ENCODE measurements around the gene FAM163B.

The FAM163B gene

DNA sequence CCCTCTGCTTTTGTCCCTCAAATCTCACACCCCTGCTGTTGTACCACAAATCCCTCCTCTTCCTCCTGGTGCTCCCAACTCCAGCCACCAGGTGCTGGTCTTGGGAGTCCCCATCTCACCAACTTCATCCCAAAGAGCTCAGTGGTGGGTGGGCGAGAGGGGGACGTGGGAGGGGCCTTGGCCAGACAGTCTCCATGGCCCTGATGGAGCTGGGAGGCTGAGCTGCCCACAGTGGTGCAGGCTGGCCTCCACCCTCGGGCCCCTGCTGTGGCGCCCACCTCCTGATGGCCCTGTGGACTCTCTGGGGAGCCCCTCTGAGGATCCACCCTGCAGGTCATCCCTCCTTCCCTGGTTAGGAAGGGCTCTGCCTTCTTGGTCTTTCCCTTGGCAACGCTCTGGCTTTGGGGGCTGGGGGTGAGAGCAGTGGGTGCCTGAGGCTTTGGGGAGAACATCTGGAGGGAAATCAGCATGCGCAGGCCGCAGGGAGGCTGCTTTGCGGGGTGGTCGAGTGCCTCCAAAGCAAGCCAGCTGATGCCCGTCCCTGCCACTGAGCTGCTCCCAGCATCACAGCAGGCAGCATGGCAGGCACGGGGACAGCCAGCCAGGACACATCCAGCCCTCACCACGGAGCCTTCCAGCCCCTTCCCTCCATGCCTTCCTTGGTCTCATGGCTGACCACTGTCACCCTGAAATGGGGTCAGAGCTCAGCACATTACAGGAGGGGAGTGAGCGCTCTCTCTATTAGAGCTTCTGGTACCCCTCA, 7.6 kb upstream of the FAM163B start:
- Histone ChIP-seq H3K4me1 (no peaks in the 10 kb centered on the region), H3K27me3 (peaks cover 0 to 81% of the 10 kb centered on the region in 2 donors), H3K36me3 (no peaks in the 10 kb centered on the region), H3K4me3 (no peak overlapping the region), H3K27ac (no peak overlapping the region), H3K9me3 (no peaks in the 10 kb centered on the region)
- DNase-seq = no peak
- intact Hi-C loops (cut with DNase I; ENCODE audit: low total_unique reads) = no loop called here
- TF ChIP-seq, protein P1, sequence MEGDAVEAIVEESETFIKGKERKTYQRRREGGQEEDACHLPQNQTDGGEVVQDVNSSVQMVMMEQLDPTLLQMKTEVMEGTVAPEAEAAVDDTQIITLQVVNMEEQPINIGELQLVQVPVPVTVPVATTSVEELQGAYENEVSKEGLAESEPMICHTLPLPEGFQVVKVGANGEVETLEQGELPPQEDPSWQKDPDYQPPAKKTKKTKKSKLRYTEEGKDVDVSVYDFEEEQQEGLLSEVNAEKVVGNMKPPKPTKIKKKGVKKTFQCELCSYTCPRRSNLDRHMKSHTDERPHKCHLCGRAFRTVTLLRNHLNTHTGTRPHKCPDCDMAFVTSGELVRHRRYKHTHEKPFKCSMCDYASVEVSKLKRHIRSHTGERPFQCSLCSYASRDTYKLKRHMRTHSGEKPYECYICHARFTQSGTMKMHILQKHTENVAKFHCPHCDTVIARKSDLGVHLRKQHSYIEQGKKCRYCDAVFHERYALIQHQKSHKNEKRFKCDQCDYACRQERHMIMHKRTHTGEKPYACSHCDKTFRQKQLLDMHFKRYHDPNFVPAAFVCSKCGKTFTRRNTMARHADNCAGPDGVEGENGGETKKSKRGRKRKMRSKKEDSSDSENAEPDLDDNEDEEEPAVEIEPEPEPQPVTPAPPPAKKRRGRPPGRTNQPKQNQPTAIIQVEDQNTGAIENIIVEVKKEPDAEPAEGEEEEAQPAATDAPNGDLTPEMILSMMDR (IDR thresholded peaks at IDR 0.05) = no peak

DNA sequence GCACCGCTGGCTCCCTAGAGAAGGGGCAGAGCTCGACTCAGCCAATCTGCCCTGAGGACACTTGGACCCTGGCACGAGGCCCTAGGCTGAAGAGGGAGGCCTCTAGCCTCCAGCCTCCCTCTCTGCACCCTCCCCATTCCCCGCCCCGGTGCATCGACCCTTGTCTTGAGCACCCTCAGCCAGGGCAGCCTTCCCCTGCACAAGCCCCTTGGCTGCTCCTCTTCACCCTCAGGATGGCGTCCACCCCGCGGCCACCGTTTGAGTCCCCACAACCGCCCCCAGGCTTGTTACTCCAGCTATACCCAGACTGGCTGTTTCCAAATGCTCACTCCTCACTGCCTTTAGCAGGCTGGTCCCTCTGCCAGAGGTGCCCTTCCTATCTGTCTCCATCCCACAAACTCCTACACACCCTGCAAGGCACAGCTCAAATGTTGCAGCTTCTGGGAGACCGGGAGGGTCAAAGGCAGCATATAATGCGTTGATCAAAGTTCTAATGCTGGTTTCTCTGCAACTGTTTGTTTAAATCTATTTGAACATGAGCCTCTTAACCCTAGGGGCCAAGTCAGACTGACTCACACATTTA, 6.5 kb upstream of the FAM163B start:
- Histone ChIP-seq H3K36me3 (no peaks in the 10 kb centered on the region), H3K27ac (no peak overlapping the region), H3K27me3 (peaks cover 0 to 84% of the 10 kb centered on the region in 2 donors), H3K4me1 (no peaks in the 10 kb centered on the region), H3K9me3 (no peaks in the 10 kb centered on the region), H3K4me3 (no peak overlapping the region)
- intact Hi-C loops (cut with DNase I; ENCODE audit: low total_unique reads) = no loop called here
- DNase-seq = no peak
- TF ChIP-seq, protein P1 (IDR thresholded peaks at IDR 0.05) = no peak

DNA sequence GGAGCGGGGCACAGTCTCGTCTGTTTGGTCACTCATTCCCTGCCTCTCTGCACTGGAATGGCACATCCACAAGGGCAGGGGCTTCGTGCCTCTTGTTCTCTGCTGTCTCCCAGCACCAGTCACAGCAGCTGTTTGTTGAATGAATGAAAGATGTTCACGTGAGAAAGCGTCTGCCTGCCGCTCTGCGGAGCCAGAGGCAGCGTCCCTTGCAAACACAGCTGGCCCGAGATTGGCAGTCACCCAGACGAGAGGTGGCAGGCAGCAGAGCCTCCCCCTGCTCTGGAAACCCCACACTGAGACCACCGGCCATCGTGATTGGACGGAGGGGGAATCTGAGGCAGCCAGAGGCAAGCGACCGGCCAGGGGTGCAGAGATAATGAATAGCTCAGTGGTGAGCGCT, 6.0 kb upstream of the FAM163B start:
- H3K27me3 ChIP-seq = peaks cover 0 to 90% of the 10 kb centered on the region in 2 donors
- intact Hi-C loops (cut with DNase I; ENCODE audit: low total_unique reads) = no loop called here
- DNase-seq = no peak

DNA sequence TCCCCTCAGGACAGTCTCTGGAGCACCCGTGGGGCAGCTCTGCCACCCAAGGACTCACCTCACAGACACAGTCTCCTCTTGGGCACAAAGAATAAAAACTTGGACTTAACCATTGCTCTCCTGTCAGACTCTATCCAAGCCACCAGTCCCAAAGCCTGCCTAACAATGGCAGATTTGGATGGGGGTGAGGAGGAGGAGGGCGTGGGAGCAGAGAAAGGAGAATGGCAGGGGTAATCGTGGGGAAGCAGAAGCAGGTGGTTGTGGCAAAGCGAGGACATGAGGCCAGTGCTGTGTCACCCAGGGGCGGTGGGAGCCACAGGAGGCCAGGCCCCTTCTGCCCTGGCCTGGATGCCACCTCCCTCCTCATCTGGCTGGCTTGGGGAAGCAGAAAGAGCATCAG, 5.5 kb upstream of the FAM163B start:
- Histone ChIP-seq H3K4me3 (no peak overlapping the region), H3K9me3 (no peaks in the 10 kb centered on the region), H3K27ac (no peak overlapping the region), H3K36me3 (no peaks in the 10 kb centered on the region), H3K27me3 (peaks cover 0 to 95% of the 10 kb centered on the region in 2 donors), H3K4me1 (no peaks in the 10 kb centered on the region)
- TF ChIP-seq, protein P1 (IDR thresholded peaks at IDR 0.05) = no peak
- DNase-seq = no peak
- intact Hi-C loops (cut with DNase I; ENCODE audit: low total_unique reads) = no loop called here

More for the DNA sequence above, 6.0 kb upstream of the FAM163B start:
- no peaks in the 10 kb centered on the region for H3K9me3 ChIP-seq
- no peak overlapping the region for H3K27ac ChIP-seq
- H3K4me3 ChIP-seq = no peak overlapping the region
- no peaks in the 10 kb centered on the region for H3K36me3 ChIP-seq
- no peaks in the 10 kb centered on the region for H3K4me1 ChIP-seq
- TF ChIP-seq, protein P1 (IDR thresholded peaks at IDR 0.05) = no peak

DNA sequence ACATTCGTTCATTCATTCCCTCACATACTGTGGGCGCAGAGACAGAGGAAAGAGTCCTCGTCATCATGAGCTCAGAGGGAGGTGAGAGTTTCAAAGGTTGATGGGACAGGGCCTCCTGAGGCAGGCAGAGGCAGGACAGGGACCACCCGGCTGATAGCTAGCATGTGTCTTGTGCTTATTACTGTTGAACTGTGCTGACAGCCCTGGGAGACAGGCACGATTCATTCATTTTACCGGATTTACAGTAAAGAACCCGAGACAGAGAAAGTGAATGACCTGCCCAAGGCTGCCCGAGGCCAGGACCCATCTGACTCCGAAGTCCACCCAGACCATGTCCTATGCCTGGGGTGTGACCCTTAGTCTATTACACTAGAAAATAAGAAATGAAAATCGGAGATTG, 4.9 kb upstream of the FAM163B start:
- Histone ChIP-seq H3K27ac (no peak overlapping the region), H3K36me3 (no peaks in the 10 kb centered on the region), H3K9me3 (no peaks in the 10 kb centered on the region), H3K4me1 (peaks cover 0 to 5% (median 0%) of the 10 kb centered on the region in 4 donors), H3K27me3 (peaks cover 0 to 98% of the 10 kb centered on the region in 2 donors), H3K4me3 (no peak overlapping the region)
- intact Hi-C loops (cut with DNase I; ENCODE audit: low total_unique reads) = no loop called here
- TF ChIP-seq, protein P1 (IDR thresholded peaks at IDR 0.05) = no peak
- no peak for DNase-seq
